Loucy (cell line): Measurements from ENCODE around the gene ATXN7L1.

Experiments used
- EZH2phosphoT487 ChIP-seq: fragments of 200-600 bp; IDR thresholded peaks from 2 replicates; pipeline ENCODE4 v1.6.1; 2018; ENCODE audit warnings: antibody characterized with exemption, mild to moderate bottlenecking, moderate library complexity, borderline replicate concordance
- TF ChIP-seq, protein P1 (sequence below): fragments of 200-600 bp; sonication (generic); conservative IDR thresholded peaks from 2 replicates; pipeline ENCODE4 v1.5.1; 2014; ENCODE audit warnings: mild to moderate bottlenecking, antibody characterized with exemption, low read length

DNA sequence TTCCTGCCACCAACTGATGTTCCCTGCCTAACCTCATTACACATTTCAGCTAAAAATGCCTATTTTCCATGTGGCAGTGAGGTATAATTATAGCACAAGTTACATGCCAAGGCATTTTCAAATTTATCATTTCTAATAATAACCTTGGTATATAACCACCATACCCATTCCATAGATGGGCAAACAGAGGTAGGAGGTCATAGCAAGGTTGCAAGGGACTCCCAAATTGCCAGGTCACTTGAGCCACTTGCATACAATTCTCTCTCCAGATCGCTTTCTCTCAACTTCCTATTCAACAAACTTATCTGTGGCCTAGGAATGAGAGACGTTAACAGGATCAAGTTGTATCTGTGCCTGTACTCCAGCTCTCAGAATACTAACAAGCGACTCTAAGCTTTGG is 108.3 kb downstream of the ATXN7L1 start:
- TF ChIP-seq EZH2phosphoT487 = no peak
- TF ChIP-seq, protein P1, sequence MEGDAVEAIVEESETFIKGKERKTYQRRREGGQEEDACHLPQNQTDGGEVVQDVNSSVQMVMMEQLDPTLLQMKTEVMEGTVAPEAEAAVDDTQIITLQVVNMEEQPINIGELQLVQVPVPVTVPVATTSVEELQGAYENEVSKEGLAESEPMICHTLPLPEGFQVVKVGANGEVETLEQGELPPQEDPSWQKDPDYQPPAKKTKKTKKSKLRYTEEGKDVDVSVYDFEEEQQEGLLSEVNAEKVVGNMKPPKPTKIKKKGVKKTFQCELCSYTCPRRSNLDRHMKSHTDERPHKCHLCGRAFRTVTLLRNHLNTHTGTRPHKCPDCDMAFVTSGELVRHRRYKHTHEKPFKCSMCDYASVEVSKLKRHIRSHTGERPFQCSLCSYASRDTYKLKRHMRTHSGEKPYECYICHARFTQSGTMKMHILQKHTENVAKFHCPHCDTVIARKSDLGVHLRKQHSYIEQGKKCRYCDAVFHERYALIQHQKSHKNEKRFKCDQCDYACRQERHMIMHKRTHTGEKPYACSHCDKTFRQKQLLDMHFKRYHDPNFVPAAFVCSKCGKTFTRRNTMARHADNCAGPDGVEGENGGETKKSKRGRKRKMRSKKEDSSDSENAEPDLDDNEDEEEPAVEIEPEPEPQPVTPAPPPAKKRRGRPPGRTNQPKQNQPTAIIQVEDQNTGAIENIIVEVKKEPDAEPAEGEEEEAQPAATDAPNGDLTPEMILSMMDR = no peak
